Osteoblast (primary cell): ENCODE measurements around the gene AUNIP. TPM values are rescaled to one million over a fixed set of nuclear protein-coding genes. Genes with fewer than 3 reads are reported as not detected.

ENCODE experiments used
- DNase-seq: peaks from one replicate; pipeline ENCODE4 v3.0.0; 2011; ENCODE audit warnings: low spot score, mixed read lengths; ENCODE audit not compliant: insufficient read length; ENCODE audit errors: missing footprints
- H2AFZ ChIP-seq: 2 replicates; pipeline ENCODE4 v1.6.0; 2011; ENCODE audit warnings: mild to moderate bottlenecking, low read length
- H3K27ac ChIP-seq: 2 replicates; pipeline ENCODE4 v1.5.1; 2011; ENCODE audit warnings: mild to moderate bottlenecking, low read depth, low read length, moderate library complexity
- H3K27me3 ChIP-seq: 2 replicates; pipeline ENCODE4 v1.6.0; 2012; ENCODE audit warnings: mild to moderate bottlenecking, control low read depth, inconsistent platforms, low read length, moderate library complexity; ENCODE audit not compliant: insufficient read depth
- H3K36me3 ChIP-seq: 2 replicates; pipeline ENCODE4 v1.5.1; 2011; ENCODE audit warnings: mild to moderate bottlenecking, low read length, control low read depth, moderate library complexity; ENCODE audit not compliant: insufficient read depth
- H3K4me1 ChIP-seq: 2 replicates; pipeline ENCODE4 v1.5.1; 2011; ENCODE audit warnings: mild to moderate bottlenecking, low read length, control low read depth, moderate library complexity; ENCODE audit not compliant: insufficient read depth
- H3K4me2 ChIP-seq: 2 replicates; pipeline ENCODE4 v1.6.0; 2011; ENCODE audit warnings: mild to moderate bottlenecking, low read length; ENCODE audit not compliant: insufficient read depth
- H3K4me3 ChIP-seq: fragments of 200-600 bp; sonication (generic); 3 replicates; pipeline ENCODE4 v1.5.1; 2012; ENCODE audit warnings: mild to moderate bottlenecking, low read length, inconsistent platforms; ENCODE audit not compliant: insufficient read depth
- H3K79me2 ChIP-seq: 2 replicates; pipeline ENCODE4 v1.6.0; 2012; ENCODE audit warnings: mild to moderate bottlenecking, low read length, control low read depth, inconsistent platforms; ENCODE audit not compliant: insufficient read depth
- H3K9me3 ChIP-seq: 2 replicates; pipeline ENCODE4 v1.5.1; 2011; ENCODE audit warnings: low read depth, low read length, control low read depth
- H4K20me1 ChIP-seq: 2 replicates; pipeline ENCODE4 v1.6.0; 2012; ENCODE audit warnings: mild to moderate bottlenecking, low read length, control low read depth; ENCODE audit not compliant: insufficient read depth
- CTCF ChIP-seq: IDR thresholded peaks from 2 replicates; pipeline ENCODE4 v1.5.1; 2011; ENCODE audit warnings: mild to moderate bottlenecking, low read depth, low read length, moderate library complexity; ENCODE audit errors: extremely low read depth
- total RNA-seq: library from RNA; depleted of rRNA; stranded (reverse); fragments of >200 nt; gene quantifications from 2 replicates; pipeline ENCODE4 v1.2.3, GENCODE V29; 2012

AUNIP gene
- total RNA-seq, 1 donor, result 0.72 TPM

GRCh38 chr1:25792115-25792514 lies 67.1 kb downstream of the AUNIP start:
- Histone ChIP-seq H3K79me2 (no peaks in the 10 kb centered on the region), H3K27ac (no peak overlapping the region), H3K36me3 (no peaks in the 10 kb centered on the region), H4K20me1 (no peaks in the 10 kb centered on the region), H3K9me3 (no peaks in the 10 kb centered on the region), H3K27me3 (no peaks in the 10 kb centered on the region), H3K4me3 (no peak overlapping the region), H3K4me1 (peaks cover 28% of the 10 kb centered on the region), H2AFZ (no peak overlapping the region), H3K4me2 (no peak overlapping the region)
- DNase-seq, result no peak
- no peak for TF ChIP-seq CTCF

GRCh38 chr1:25790472-25790871 lies 68.8 kb downstream of the AUNIP start:
- no peaks in the 10 kb centered on the region for H3K79me2 ChIP-seq

GRCh38 chr1:25787760-25788166 lies 71.5 kb downstream of the AUNIP start:
- Histone ChIP-seq H3K36me3 (no peaks in the 10 kb centered on the region), H3K27ac (no peak overlapping the region), H3K4me1 (peaks cover 13% of the 10 kb centered on the region), H3K27me3 (no peaks in the 10 kb centered on the region), H3K79me2 (no peaks in the 10 kb centered on the region), H3K4me3 (no peak overlapping the region), H4K20me1 (no peaks in the 10 kb centered on the region), H2AFZ (peak overlapping the region; percentile 5), H3K4me2 (peak overlapping the region; percentile 50), H3K9me3 (no peaks in the 10 kb centered on the region)
- no peak for TF ChIP-seq CTCF
- no peak for DNase-seq

More at GRCh38 chr1:25790472-25790871, 68.8 kb downstream of the AUNIP start:
- no peak for DNase-seq
- Histone ChIP-seq H3K4me2 (no peak overlapping the region), H3K9me3 (no peaks in the 10 kb centered on the region), H4K20me1 (no peaks in the 10 kb centered on the region), H3K36me3 (no peaks in the 10 kb centered on the region), H2AFZ (no peak overlapping the region), H3K4me3 (no peak overlapping the region), H3K27me3 (no peaks in the 10 kb centered on the region), H3K4me1 (peaks cover 31% of the 10 kb centered on the region), H3K27ac (no peak overlapping the region)
- TF ChIP-seq CTCF, result no peak

- H2AFZ ChIP-seq, result peak overlapping the region; percentile 5
- DNase-seq, result peak; percentile 94
Measured at GRCh38 chr1:25786887-25787759, 72.1 kb downstream of the AUNIP start.

More at GRCh38 chr1:25786887-25787759, 72.1 kb downstream of the AUNIP start:
- Histone ChIP-seq H4K20me1 (no peaks in the 10 kb centered on the region), H3K36me3 (no peaks in the 10 kb centered on the region), H3K27ac (no peak overlapping the region), H3K4me1 (peaks cover 13% of the 10 kb centered on the region), H3K79me2 (no peaks in the 10 kb centered on the region), H3K27me3 (no peaks in the 10 kb centered on the region), H3K4me3 (no peak overlapping the region), H3K4me2 (peak overlapping the region; percentile 50), H3K9me3 (no peaks in the 10 kb centered on the region)
- TF ChIP-seq CTCF, result no peak
